Tibial artery (tissue), 4 donors: ENCODE results near the gene YWHAQ.
"Not testable (repeated sequence)": the region's sequence is repeated elsewhere in the genome, so short reads cannot be mapped to it uniquely, and the experiment has no call there.

Experiments used
- DNase-seq, 2 donors: peaks; one replicate each; pipeline ENCODE4 v3.0.0-alpha.2; 2019
- H3K27ac ChIP-seq, 2 donors: fragments of 200-600 bp; sonication (generic) in 1 of 2; 1 replicate in 1 of 2; 2 replicates in 1 of 2; pipeline ENCODE4 v1.5.1; 2018 to 2019; ENCODE audit warnings: mild to moderate bottlenecking in 1 of 2
- H3K27me3 ChIP-seq, 2 donors: fragments of 200-600 bp; sonication (generic) in 1 of 2; one replicate each; pipeline versions ENCODE4 v1.5.1 to v1.6.0; 2016 to 2019
- H3K36me3 ChIP-seq, 3 donors: fragments of 200-600 bp; sonication (generic) in 2 of 3; one replicate each; pipeline ENCODE4 v1.5.1; 2016 to 2019; ENCODE audit warnings: mild to moderate bottlenecking in 2 of 3
- H3K4me1 ChIP-seq, 4 donors: fragments of 200-600 bp; sonication (generic) in 2 of 4; 1 replicate in 3 of 4; 2 replicates in 1 of 4; pipeline ENCODE4 v1.5.1; 2016 to 2019
- H3K4me3 ChIP-seq, 2 donors: fragments of 200-600 bp; sonication (generic) in 1 of 2; 1 replicate in 1 of 2; 2 replicates in 1 of 2; pipeline ENCODE4 v1.5.1; 2018 to 2019; ENCODE audit warnings: mild to moderate bottlenecking in 2 of 2
- H3K9me3 ChIP-seq, 3 donors: fragments of 200-600 bp; sonication (generic) in 1 of 3; one replicate each; pipeline ENCODE4 v1.5.1; 2016 to 2019
- CTCF ChIP-seq, 2 experiments: fragments of 200-600 bp in 1 of 2; fragments of 450-650 bp in 1 of 2; IDR thresholded peaks; one replicate each; pipeline ENCODE4 v1.5.1; 2017 to 2019; ENCODE audit warnings: antibody characterized with exemption in 2 of 2, mild to moderate bottlenecking in 1 of 2, moderate library complexity in 1 of 2
- intact Hi-C: fragments of 100-400 bp; cut with DNase I; formaldehyde crosslinking; loops from one replicate; pipeline ENCODE4 v1.15.0; 2023; ENCODE audit warnings: low total_unique reads

The YWHAQ gene

GRCh38 chr2:9618410-9618809 is 12.4 kb downstream of the YWHAQ start:
- H3K36me3 ChIP-seq = no peaks in the 10 kb centered on the region
- no peak overlapping the region for H3K27ac ChIP-seq
- no peak for DNase-seq
- TF ChIP-seq CTCF (IDR thresholded peaks at IDR 0.05) = no peak
- H3K4me1 ChIP-seq = peaks cover 0 to 78% (median 32%) of the 10 kb centered on the region in 4 donors
- H3K27me3 ChIP-seq = no peaks in the 10 kb centered on the region
- no peak overlapping the region for H3K4me3 ChIP-seq
- intact Hi-C loops = no loop called here
- no peaks in the 10 kb centered on the region for H3K9me3 ChIP-seq

- H3K36me3 ChIP-seq = no peaks in the 10 kb centered on the region
- no peak overlapping the region for H3K27ac ChIP-seq
- no peak for DNase-seq
- H3K27me3 ChIP-seq = no peaks in the 10 kb centered on the region
- H3K9me3 ChIP-seq = no peaks in the 10 kb centered on the region
- intact Hi-C loops = no loop called here
- TF ChIP-seq CTCF (IDR thresholded peaks at IDR 0.05) = no peak
- H3K4me1 ChIP-seq = peaks cover 0 to 78% (median 38%) of the 10 kb centered on the region in 4 donors
- no peak overlapping the region for H3K4me3 ChIP-seq
These were observed 13.0 kb downstream of the YWHAQ start for GRCh38 chr2:9617749-9618148.

DNA sequence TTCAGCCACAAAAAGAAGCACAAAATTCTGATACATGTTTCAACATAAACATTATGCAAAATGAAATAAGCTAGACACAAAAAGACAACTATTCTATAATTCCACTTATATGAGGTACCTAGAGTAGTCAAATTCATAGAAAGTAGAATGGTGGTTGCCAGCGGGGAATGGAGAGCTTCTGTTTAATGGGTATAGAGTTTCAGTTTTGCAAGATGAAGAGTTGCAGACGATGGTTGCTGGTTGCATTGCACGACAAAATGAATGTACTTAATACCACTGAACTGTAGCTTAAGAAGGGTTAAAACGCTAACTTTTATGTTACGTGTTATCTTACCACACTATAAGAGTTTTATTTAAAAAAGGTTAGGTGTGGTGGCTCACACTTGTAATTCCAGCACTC is 13.5 kb downstream of the YWHAQ start:
- no peak for TF ChIP-seq CTCF (IDR thresholded peaks at IDR 0.05)
- intact Hi-C loops = no loop called here
- H3K36me3 ChIP-seq = no peaks in the 10 kb centered on the region
- H3K9me3 ChIP-seq = no peaks in the 10 kb centered on the region
- peaks cover 0 to 78% (median 39%) of the 10 kb centered on the region in 4 donors for H3K4me1 ChIP-seq
- no peaks in the 10 kb centered on the region for H3K27me3 ChIP-seq
- H3K27ac ChIP-seq = no peak overlapping the region
- DNase-seq = no peak
- no peak overlapping the region for H3K4me3 ChIP-seq

GRCh38 chr2:9614562-9614961 is 16.2 kb downstream of the YWHAQ start:
- no peak overlapping the region for H3K4me3 ChIP-seq
- H3K4me1 ChIP-seq = peaks cover 0 to 86% (median 42%) of the 10 kb centered on the region in 4 donors
- DNase-seq = no peak
- no peak for TF ChIP-seq CTCF (IDR thresholded peaks at IDR 0.05)
- intact Hi-C loops = no loop called here
- H3K9me3 ChIP-seq = no peaks in the 10 kb centered on the region
- H3K36me3 ChIP-seq = no peaks in the 10 kb centered on the region
- H3K27me3 ChIP-seq = no peaks in the 10 kb centered on the region
- H3K27ac ChIP-seq = no peak overlapping the region

GRCh38 chr2:9613291-9613690 is 17.5 kb downstream of the YWHAQ start:
- H3K27me3 ChIP-seq = no peaks in the 10 kb centered on the region
- peak overlapping the region; percentile 17 to 39 for H3K27ac ChIP-seq
- no peak for TF ChIP-seq CTCF (IDR thresholded peaks at IDR 0.05)
- peaks cover 0 to 85% (median 45%) of the 10 kb centered on the region in 4 donors for H3K4me1 ChIP-seq
- no peaks in the 10 kb centered on the region for H3K9me3 ChIP-seq
- DNase-seq = no peak
- intact Hi-C loops = no loop called here
- H3K4me3 ChIP-seq = no peak overlapping the region
- H3K36me3 ChIP-seq = no peaks in the 10 kb centered on the region

GRCh38 chr2:9611549-9611912 is 19.3 kb downstream of the YWHAQ start:
- H3K27me3 ChIP-seq, H3K9me3 ChIP-seq, DNase-seq, H3K27ac ChIP-seq, H3K36me3 ChIP-seq, intact Hi-C loops, H3K4me3 ChIP-seq: not testable (repeated sequence)
- peaks cover 0 to 83% (median 49%) of the 10 kb centered on the region in 4 donors for H3K4me1 ChIP-seq
